NB4 (cell line): ENCODE measurements around the gene RAB1A.

Experiments
- CTCF ChIP-seq: IDR thresholded peaks from one replicate; pipeline ENCODE4 v1.5.1; 2012; ENCODE audit warnings: low read depth, low read length
- POLR2A ChIP-seq: IDR thresholded peaks from 2 replicates; pipeline ENCODE4 v1.6.1; 2011; ENCODE audit warnings: mild to moderate bottlenecking; ENCODE audit not compliant: insufficient read length; ENCODE audit errors: extremely low read depth

GRCh38 chr2:65070856-65071255 is 59.0 kb downstream of the RAB1A start:
- no peak for TF ChIP-seq CTCF
- no peak for TF ChIP-seq POLR2A
